Muscle layer of duodenum (tissue), 2 donors: ENCODE results near the gene HMGCS2.
"Not testable (repeated sequence)": the region's sequence is repeated elsewhere in the genome, so short reads cannot be mapped to it uniquely, and the experiment has no call there.

Experiments
- H3K27ac ChIP-seq: one replicate; pipeline ENCODE4 v1.7.0; 2013; ENCODE audit warnings: mild to moderate bottlenecking, low read length
- H3K27me3 ChIP-seq: one replicate; pipeline ENCODE4 v1.7.0; 2013; ENCODE audit warnings: low read depth, mild to moderate bottlenecking, control low read depth, low read length
- H3K36me3 ChIP-seq, 2 donors: one replicate each; pipeline ENCODE4 v1.7.0; 2013; ENCODE audit warnings: low read length in 2 of 2, control low read depth in 1 of 2, mild to moderate bottlenecking in 1 of 2; ENCODE audit not compliant: insufficient read depth in 2 of 2, control insufficient read depth in 1 of 2
- H3K4me1 ChIP-seq, 2 donors: one replicate each; pipeline ENCODE4 v1.7.0; 2013; ENCODE audit warnings: low read length in 2 of 2, mild to moderate bottlenecking in 2 of 2, control low read depth in 1 of 2, moderate library complexity in 1 of 2; ENCODE audit not compliant: insufficient read depth in 2 of 2, control insufficient read depth in 1 of 2
- H3K4me3 ChIP-seq, 2 donors: one replicate each; pipeline ENCODE4 v1.7.0; 2013; ENCODE audit warnings: low read length in 2 of 2, low read depth in 1 of 2, mild to moderate bottlenecking in 1 of 2
- H3K9me3 ChIP-seq, 2 donors: one replicate each; pipeline ENCODE4 v1.7.0; 2013; ENCODE audit warnings: low read length in 2 of 2, control low read depth in 1 of 2, mild to moderate bottlenecking in 1 of 2; ENCODE audit not compliant: control insufficient read depth in 1 of 2
- donor health status: healthy.

HMGCS2 gene

GRCh38 chr1:119786473-119787050, 17.9 kb upstream of the HMGCS2 start:
- not testable (repeated sequence) for H3K36me3 ChIP-seq, H3K4me1 ChIP-seq, H3K4me3 ChIP-seq, H3K27me3 ChIP-seq, H3K9me3 ChIP-seq, H3K27ac ChIP-seq

GRCh38 chr1:119786046-119786445, 17.3 kb upstream of the HMGCS2 start:
- H3K36me3 ChIP-seq, H3K27ac ChIP-seq, H3K4me3 ChIP-seq, H3K27me3 ChIP-seq, H3K9me3 ChIP-seq, H3K4me1 ChIP-seq: not testable (repeated sequence)

GRCh38 chr1:119784191-119784781, 15.6 kb upstream of the HMGCS2 start:
- Histone ChIP-seq H3K9me3 (no peaks in the 10 kb centered on the region), H3K36me3 (no peaks in the 10 kb centered on the region), H3K27me3 (no peaks in the 10 kb centered on the region), H3K27ac (no peak overlapping the region), H3K4me3 (no peak overlapping the region), H3K4me1 (peaks cover 7 to 10% of the 10 kb centered on the region in 2 donors)

- H3K4me3 ChIP-seq = no peak overlapping the region
- no peak overlapping the region for H3K27ac ChIP-seq
- H3K9me3 ChIP-seq = no peaks in the 10 kb centered on the region
- no peaks in the 10 kb centered on the region for H3K27me3 ChIP-seq
- H3K36me3 ChIP-seq = no peaks in the 10 kb centered on the region
- peaks cover 7 to 10% of the 10 kb centered on the region in 2 donors for H3K4me1 ChIP-seq
These were observed 14.9 kb upstream of the HMGCS2 start for GRCh38 chr1:119783354-119784185.

- H3K27ac ChIP-seq = no peak overlapping the region
- no peak overlapping the region for H3K4me3 ChIP-seq
- H3K9me3 ChIP-seq = no peaks in the 10 kb centered on the region
- no peaks in the 10 kb centered on the region for H3K27me3 ChIP-seq
- H3K4me1 ChIP-seq = peaks cover 4 to 10% of the 10 kb centered on the region in 2 donors
- H3K36me3 ChIP-seq = no peaks in the 10 kb centered on the region
These were observed 14.1 kb upstream of the HMGCS2 start for GRCh38 chr1:119782631-119783325.

GRCh38 chr1:119781434-119782210, 12.9 kb upstream of the HMGCS2 start:
- H3K27ac ChIP-seq = no peak overlapping the region

GRCh38 chr1:119779869-119780356, 11.2 kb upstream of the HMGCS2 start:
- Histone ChIP-seq H3K4me1 (peaks cover 0 to 10% of the 10 kb centered on the region in 2 donors), H3K27ac (peak overlapping the region; percentile 10), H3K36me3 (no peaks in the 10 kb centered on the region), H3K4me3 (peak overlapping the region in 1 of 2 donors; percentile 47), H3K27me3 (no peaks in the 10 kb centered on the region), H3K9me3 (no peaks in the 10 kb centered on the region)

More at GRCh38 chr1:119781434-119782210, 12.9 kb upstream of the HMGCS2 start:
- H3K4me3 ChIP-seq = no peak overlapping the region
- no peaks in the 10 kb centered on the region for H3K9me3 ChIP-seq
- H3K4me1 ChIP-seq = peaks cover 0 to 10% of the 10 kb centered on the region in 2 donors
- H3K27me3 ChIP-seq = no peaks in the 10 kb centered on the region
- no peaks in the 10 kb centered on the region for H3K36me3 ChIP-seq

GRCh38 chr1:119778886-119779560, 10.3 kb upstream of the HMGCS2 start:
- H3K27me3 ChIP-seq = no peaks in the 10 kb centered on the region
- no peaks in the 10 kb centered on the region for H3K9me3 ChIP-seq
- peak overlapping the region; percentile 10 for H3K27ac ChIP-seq
- no peak overlapping the region for H3K4me3 ChIP-seq
- no peaks in the 10 kb centered on the region for H3K36me3 ChIP-seq
- H3K4me1 ChIP-seq = peaks cover 5 to 14% of the 10 kb centered on the region in 2 donors

GRCh38 chr1:119778359-119778758, 9.7 kb upstream of the HMGCS2 start:
- Histone ChIP-seq H3K27me3 (no peaks in the 10 kb centered on the region), H3K27ac (no peak overlapping the region), H3K4me3 (no peak overlapping the region), H3K36me3 (no peaks in the 10 kb centered on the region), H3K9me3 (no peaks in the 10 kb centered on the region), H3K4me1 (peaks cover 8 to 14% of the 10 kb centered on the region in 2 donors)

GRCh38 chr1:119774746-119775490, 6.2 kb upstream of the HMGCS2 start:
- H3K27ac ChIP-seq = peak overlapping the region; percentile 32
- peaks cover 4 to 8% of the 10 kb centered on the region in 2 donors for H3K4me1 ChIP-seq
- H3K27me3 ChIP-seq = no peaks in the 10 kb centered on the region

More at GRCh38 chr1:119774746-119775490, 6.2 kb upstream of the HMGCS2 start:
- Histone ChIP-seq H3K9me3 (no peaks in the 10 kb centered on the region), H3K36me3 (no peaks in the 10 kb centered on the region), H3K4me3 (no peak overlapping the region)
